HEK293 (cell line): ENCODE data around the gene CDH23.

Experiments
- CTCF ChIA-PET: fragments of 350-600 bp; formaldehyde crosslinking; extraction: SDS; loops from one replicate; lab custom pipeline; 2021; ENCODE audit warnings: antibody characterized with exemption; lab: Yijun Ruan, JAX
- POLR2A ChIA-PET: fragments of 300-600 bp; formaldehyde crosslinking; extraction: SDS; loops from one replicate; lab custom pipeline; 2020; ENCODE audit warnings: antibody characterized with exemption, inconsistent platforms; lab: Yijun Ruan, JAX
- H3K27ac ChIP-seq: fragments of 200-500 bp; sonication (Bioruptor generic); 2 replicates; pipeline ENCODE4 v1.5.1; 2014; ENCODE audit warnings: low read depth, low read length, control low read depth, inconsistent platforms; ENCODE audit errors: extremely low read depth
- H3K36me3 ChIP-seq, 2 experiments: fragments of 200-500 bp in 1 of 2; sonication (Bioruptor generic) in 1 of 2; 1 replicate in 1 of 2; 2 replicates in 1 of 2; pipeline ENCODE4 v1.5.1; 2014 to 2017; ENCODE audit warnings: inconsistent platforms in 2 of 2, low read length in 2 of 2; ENCODE audit not compliant: control insufficient read depth in 2 of 2, insufficient read depth in 1 of 2
- H3K4me1 ChIP-seq: fragments of 200-500 bp; sonication (Bioruptor generic); 2 replicates; pipeline ENCODE4 v1.5.1; 2014; ENCODE audit warnings: mild to moderate bottlenecking, low read length, inconsistent platforms; ENCODE audit not compliant: control insufficient read depth, insufficient read depth
- H3K4me3 ChIP-seq: 2 replicates; pipeline ENCODE4 v1.5.1; 2011; ENCODE audit warnings: low read depth, mild to moderate bottlenecking, control low read depth, low read length, moderate library complexity
- H3K9me3 ChIP-seq: fragments of 200-500 bp; sonication (Bioruptor generic); 2 replicates; pipeline ENCODE4 v1.5.1; 2014; ENCODE audit warnings: low read depth, low read length, inconsistent platforms; ENCODE audit not compliant: control insufficient read depth, insufficient read depth
- CTCF ChIP-seq: fragments of 450-650 bp; formaldehyde crosslinking; IDR thresholded peaks from 2 replicates; pipeline ENCODE4 v1.5.1; 2016; ENCODE audit warnings: missing biosample characterization, missing genetic modification characterization
- IKZF3 ChIP-seq: fragments of 450-650 bp; IDR thresholded peaks from 2 replicates; pipeline ENCODE4 v1.5.0; 2018; ENCODE audit warnings: missing biosample characterization, mild to moderate bottlenecking, missing genetic modification characterization, moderate library complexity
- OVOL3 ChIP-seq: fragments of 450-650 bp; formaldehyde crosslinking; IDR thresholded peaks from 2 replicates; pipeline ENCODE4 v1.5.1; 2016; ENCODE audit warnings: missing biosample characterization, missing genetic modification characterization
- TCF7L2 ChIP-seq: IDR thresholded peaks from 2 replicates; pipeline ENCODE4 v1.6.1; 2011; ENCODE audit warnings: low read depth, mild to moderate bottlenecking, inconsistent platforms, low read length, moderate library complexity, borderline replicate concordance
- ZBTB20 ChIP-seq: fragments of 450-650 bp; formaldehyde crosslinking; IDR thresholded peaks from 2 replicates; pipeline ENCODE4 v1.5.1; 2016; ENCODE audit warnings: missing biosample characterization, missing genetic modification characterization
- ZEB2 ChIP-seq: fragments of 450-650 bp; formaldehyde crosslinking; IDR thresholded peaks from 2 replicates; pipeline ENCODE4 v1.5.1; 2016; ENCODE audit warnings: missing biosample characterization, missing genetic modification characterization
- ZFP69B ChIP-seq: fragments of 450-650 bp; formaldehyde crosslinking; IDR thresholded peaks from 2 replicates; pipeline ENCODE4 v1.5.1; 2016; ENCODE audit warnings: missing biosample characterization, missing genetic modification characterization
- ZNF155 ChIP-seq: fragments of 450-650 bp; formaldehyde crosslinking; IDR thresholded peaks from 2 replicates; pipeline ENCODE4 v1.5.1; 2016; ENCODE audit warnings: missing biosample characterization, missing genetic modification characterization
- ZNF426 ChIP-seq: fragments of 450-650 bp; formaldehyde crosslinking; IDR thresholded peaks from 2 replicates; pipeline ENCODE4 v1.5.1; 2017; ENCODE audit warnings: missing biosample characterization, missing genetic modification characterization, mild to moderate bottlenecking, inconsistent platforms, moderate library complexity
- ZNF600 ChIP-seq: fragments of 450-650 bp; formaldehyde crosslinking; IDR thresholded peaks from 2 replicates; pipeline ENCODE4 v1.5.1; 2016; ENCODE audit warnings: missing biosample characterization, missing genetic modification characterization
- ZNF654 ChIP-seq: fragments of 450-650 bp; formaldehyde crosslinking; IDR thresholded peaks from 2 replicates; pipeline ENCODE4 v1.5.1; 2016; ENCODE audit warnings: low read depth, missing biosample characterization, missing genetic modification characterization
- ZNF776 ChIP-seq: fragments of 450-650 bp; formaldehyde crosslinking; IDR thresholded peaks from 2 replicates; pipeline ENCODE4 v1.5.0; 2017; ENCODE audit warnings: missing biosample characterization, missing genetic modification characterization, borderline replicate concordance
- TF ChIP-seq, protein P1 (sequence below): fragments of 450-650 bp; formaldehyde crosslinking; IDR thresholded peaks from 2 replicates; pipeline ENCODE4 v1.5.1; 2016; ENCODE audit warnings: missing biosample characterization, missing genetic modification characterization
- TF ChIP-seq, protein P2 (sequence below): fragments of 450-650 bp; formaldehyde crosslinking; IDR thresholded peaks from 2 replicates; pipeline ENCODE4 v1.5.1; 2016; ENCODE audit warnings: missing biosample characterization, missing genetic modification characterization
- TF ChIP-seq, protein P3 (sequence below): fragments of 450-650 bp; formaldehyde crosslinking; IDR thresholded peaks from 2 replicates; pipeline ENCODE4 v1.5.1; 2016; ENCODE audit warnings: missing biosample characterization, missing genetic modification characterization
- TF ChIP-seq, protein P4 (sequence below): fragments of 450-650 bp; formaldehyde crosslinking; IDR thresholded peaks from 2 replicates; pipeline ENCODE4 v1.5.1; 2016; ENCODE audit warnings: missing biosample characterization, missing genetic modification characterization, low read depth

Gene CDH23

DNA sequence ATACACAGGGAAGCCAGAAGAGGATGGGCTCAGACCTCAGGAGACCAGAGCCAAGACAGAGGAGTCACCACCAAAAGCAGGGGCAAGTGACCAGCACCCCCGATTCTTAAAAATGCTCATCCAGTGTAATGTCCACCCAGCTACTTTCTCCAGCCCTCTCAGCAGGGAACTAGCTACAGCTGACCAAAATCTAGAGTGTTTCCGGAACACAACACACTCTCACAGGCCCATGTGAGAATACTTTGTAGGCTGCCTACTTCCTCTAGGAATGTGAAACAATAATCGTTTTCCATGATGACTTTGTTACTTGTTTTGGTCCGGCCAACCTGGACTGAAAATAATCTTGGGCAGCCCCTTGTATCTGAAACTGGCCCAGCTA is 439.9 kb downstream of the CDH23 start:
- TF ChIP-seq ZNF155 (tag by site-specific recombination) (no peak), ZBTB20 (tag by site-specific recombination) (peak; percentile 4; the same call in 1 of the 2 replicates), TCF7L2 (no peak)
- H3K4me3 ChIP-seq: no peak overlapping the region
- H3K27ac ChIP-seq: peak overlapping the region; percentile 71
- ChIA-PET CTCF (interaction anchor here (0.7 to 5.8 kb wide), 7 partner anchors 9 to 212 kb away, joined by 3 to 62 read pairs (median 5); no protein-coding TSS in a partner anchor), POLR2A (interaction anchor here (6.2 kb wide), 1 partner anchor 14 kb away, joined by 44 read pairs; the partner anchor contains the start of gene PSAP)
- peaks cover 45% of the 10 kb centered on the region for H3K4me1 ChIP-seq
- H3K36me3 ChIP-seq: peaks cover 0 to 26% of the 10 kb centered on the region in 2 experiments; a peak in 2 of 3 replicates
- no peaks in the 10 kb centered on the region for H3K9me3 ChIP-seq

GRCh38 chr10:71837098-71837827 is 440.5 kb downstream of the CDH23 start:
- ChIA-PET CTCF (interaction anchor here (0.5 to 5.8 kb wide), 12 partner anchors 8 to 211 kb away, joined by 3 to 62 read pairs (median 4); no protein-coding TSS in a partner anchor), POLR2A (interaction anchor here (1.2 to 6.2 kb wide), 2 partner anchors 14 to 59 kb away, joined by 5 to 44 read pairs; partner anchors contain the start of gene PSAP)
- H3K4me1 ChIP-seq: peaks cover 45% of the 10 kb centered on the region
- H3K9me3 ChIP-seq: no peaks in the 10 kb centered on the region
- H3K27ac ChIP-seq: peak overlapping the region; percentile 71
- H3K36me3 ChIP-seq: peaks cover 0 to 20% of the 10 kb centered on the region in 2 experiments; a peak in 2 of 3 replicates
- no peak overlapping the region for H3K4me3 ChIP-seq
- TF ChIP-seq IKZF3 (tag by site-specific recombination) (peak; percentile 7; the same call in 1 of the 2 replicates), OVOL3 (tag by site-specific recombination) (no peak), CTCF (tag by site-specific recombination) (peak; percentile 61; the same call in 1 of the 2 replicates), ZNF654 (peak; percentile 38), ZFP69B (tag by site-specific recombination) (no peak), ZNF776 (no peak), ZNF426 (no peak), ZNF600 (tag by site-specific recombination) (peak; percentile 50; the same call in 1 of the 2 replicates), ZEB2 (0 out of 2 replicates have a peak, but pooled peaks have one; percentile 27)
- TF ChIP-seq, protein P1, sequence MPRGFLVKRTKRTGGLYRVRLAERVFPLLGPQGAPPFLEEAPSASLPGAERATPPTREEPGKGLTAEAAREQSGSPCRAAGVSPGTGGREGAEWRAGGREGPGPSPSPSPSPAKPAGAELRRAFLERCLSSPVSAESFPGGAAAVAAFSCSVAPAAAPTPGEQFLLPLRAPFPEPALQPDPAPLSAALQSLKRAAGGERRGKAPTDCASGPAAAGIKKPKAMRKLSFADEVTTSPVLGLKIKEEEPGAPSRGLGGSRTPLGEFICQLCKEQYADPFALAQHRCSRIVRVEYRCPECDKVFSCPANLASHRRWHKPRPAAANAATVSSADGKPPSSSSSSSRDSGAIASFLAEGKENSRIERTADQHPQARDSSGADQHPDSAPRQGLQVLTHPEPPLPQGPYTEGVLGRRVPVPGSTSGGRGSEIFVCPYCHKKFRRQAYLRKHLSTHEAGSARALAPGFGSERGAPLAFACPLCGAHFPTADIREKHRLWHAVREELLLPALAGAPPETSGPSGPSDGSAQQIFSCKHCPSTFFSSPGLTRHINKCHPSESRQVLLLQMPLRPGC (tag by site-specific recombination): no peak
- TF ChIP-seq, protein P2, sequence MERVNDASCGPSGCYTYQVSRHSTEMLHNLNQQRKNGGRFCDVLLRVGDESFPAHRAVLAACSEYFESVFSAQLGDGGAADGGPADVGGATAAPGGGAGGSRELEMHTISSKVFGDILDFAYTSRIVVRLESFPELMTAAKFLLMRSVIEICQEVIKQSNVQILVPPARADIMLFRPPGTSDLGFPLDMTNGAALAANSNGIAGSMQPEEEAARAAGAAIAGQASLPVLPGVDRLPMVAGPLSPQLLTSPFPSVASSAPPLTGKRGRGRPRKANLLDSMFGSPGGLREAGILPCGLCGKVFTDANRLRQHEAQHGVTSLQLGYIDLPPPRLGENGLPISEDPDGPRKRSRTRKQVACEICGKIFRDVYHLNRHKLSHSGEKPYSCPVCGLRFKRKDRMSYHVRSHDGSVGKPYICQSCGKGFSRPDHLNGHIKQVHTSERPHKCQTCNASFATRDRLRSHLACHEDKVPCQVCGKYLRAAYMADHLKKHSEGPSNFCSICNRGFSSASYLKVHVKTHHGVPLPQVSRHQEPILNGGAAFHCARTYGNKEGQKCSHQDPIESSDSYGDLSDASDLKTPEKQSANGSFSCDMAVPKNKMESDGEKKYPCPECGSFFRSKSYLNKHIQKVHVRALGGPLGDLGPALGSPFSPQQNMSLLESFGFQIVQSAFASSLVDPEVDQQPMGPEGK (tag by site-specific recombination): 0 out of 2 replicates have a peak, but pooled peaks have one; percentile 13
- TF ChIP-seq, protein P3, sequence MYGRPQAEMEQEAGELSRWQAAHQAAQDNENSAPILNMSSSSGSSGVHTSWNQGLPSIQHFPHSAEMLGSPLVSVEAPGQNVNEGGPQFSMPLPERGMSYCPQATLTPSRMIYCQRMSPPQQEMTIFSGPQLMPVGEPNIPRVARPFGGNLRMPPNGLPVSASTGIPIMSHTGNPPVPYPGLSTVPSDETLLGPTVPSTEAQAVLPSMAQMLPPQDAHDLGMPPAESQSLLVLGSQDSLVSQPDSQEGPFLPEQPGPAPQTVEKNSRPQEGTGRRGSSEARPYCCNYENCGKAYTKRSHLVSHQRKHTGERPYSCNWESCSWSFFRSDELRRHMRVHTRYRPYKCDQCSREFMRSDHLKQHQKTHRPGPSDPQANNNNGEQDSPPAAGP: peak; percentile 19; the same call in 1 of the 2 replicates
- TF ChIP-seq, protein P4, sequence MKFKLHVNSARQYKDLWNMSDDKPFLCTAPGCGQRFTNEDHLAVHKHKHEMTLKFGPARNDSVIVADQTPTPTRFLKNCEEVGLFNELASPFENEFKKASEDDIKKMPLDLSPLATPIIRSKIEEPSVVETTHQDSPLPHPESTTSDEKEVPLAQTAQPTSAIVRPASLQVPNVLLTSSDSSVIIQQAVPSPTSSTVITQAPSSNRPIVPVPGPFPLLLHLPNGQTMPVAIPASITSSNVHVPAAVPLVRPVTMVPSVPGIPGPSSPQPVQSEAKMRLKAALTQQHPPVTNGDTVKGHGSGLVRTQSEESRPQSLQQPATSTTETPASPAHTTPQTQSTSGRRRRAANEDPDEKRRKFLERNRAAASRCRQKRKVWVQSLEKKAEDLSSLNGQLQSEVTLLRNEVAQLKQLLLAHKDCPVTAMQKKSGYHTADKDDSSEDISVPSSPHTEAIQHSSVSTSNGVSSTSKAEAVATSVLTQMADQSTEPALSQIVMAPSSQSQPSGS (tag by site-specific recombination): peak; percentile 30; the same call in 1 of the 2 replicates
- TF ChIP-seq, all 188 proteins: peak for 8
